ENCODE data around the gene AKNAD1. TPM values are rescaled to one million over a fixed set of nuclear protein-coding genes. Genes with fewer than 3 reads are reported as not detected.

AKNAD1 gene
- polyA plus RNA-seq, 1 donor = 0.06 TPM

DNA sequence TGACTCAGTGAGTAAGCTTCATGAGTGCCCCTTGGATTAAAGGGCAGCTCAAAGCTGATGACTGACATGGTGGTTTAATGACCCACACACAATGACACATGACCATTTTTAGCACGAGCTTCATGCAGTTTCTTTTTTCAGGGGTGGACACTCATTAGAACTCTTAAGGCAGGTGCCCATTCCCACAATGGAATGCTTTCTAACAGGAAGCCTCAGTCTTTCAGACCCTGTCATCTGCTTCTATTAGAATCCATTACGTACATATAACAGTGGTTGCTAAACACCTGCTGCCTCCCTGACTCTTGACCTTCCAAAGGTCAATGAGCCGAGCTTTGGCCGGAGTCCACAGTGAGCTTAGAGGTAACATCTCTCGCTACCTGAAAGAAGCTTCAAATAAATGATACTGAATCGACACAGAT, 27.4 kb downstream of the AKNAD1 start:
- Histone ChIP-seq H3K36me3 (ENCODE audit: control insufficient read depth, insufficient read depth, low read length) (no peaks in the 10 kb centered on the region), H3K9me3 (ENCODE audit: control insufficient read depth, low read depth, low read length) (no peaks in the 10 kb centered on the region), H3K4me3 (ENCODE audit: low read length) (no peak overlapping the region), H3K27me3 (ENCODE audit: control insufficient read depth, insufficient read depth, low read length) (no peaks in the 10 kb centered on the region), H3K4me1 (ENCODE audit: control insufficient read depth, insufficient read depth, low read length) (no peaks in the 10 kb centered on the region), H3K27ac (ENCODE audit: low read length) (no peak overlapping the region)
- no CpG with 5 or more reads among the region's 6 CpGs for WGBS (ENCODE audit: insufficient coverage, low lambda C conversion rate)
- peak in 1 of 2 donors; percentile 45 for DNase-seq

DNA sequence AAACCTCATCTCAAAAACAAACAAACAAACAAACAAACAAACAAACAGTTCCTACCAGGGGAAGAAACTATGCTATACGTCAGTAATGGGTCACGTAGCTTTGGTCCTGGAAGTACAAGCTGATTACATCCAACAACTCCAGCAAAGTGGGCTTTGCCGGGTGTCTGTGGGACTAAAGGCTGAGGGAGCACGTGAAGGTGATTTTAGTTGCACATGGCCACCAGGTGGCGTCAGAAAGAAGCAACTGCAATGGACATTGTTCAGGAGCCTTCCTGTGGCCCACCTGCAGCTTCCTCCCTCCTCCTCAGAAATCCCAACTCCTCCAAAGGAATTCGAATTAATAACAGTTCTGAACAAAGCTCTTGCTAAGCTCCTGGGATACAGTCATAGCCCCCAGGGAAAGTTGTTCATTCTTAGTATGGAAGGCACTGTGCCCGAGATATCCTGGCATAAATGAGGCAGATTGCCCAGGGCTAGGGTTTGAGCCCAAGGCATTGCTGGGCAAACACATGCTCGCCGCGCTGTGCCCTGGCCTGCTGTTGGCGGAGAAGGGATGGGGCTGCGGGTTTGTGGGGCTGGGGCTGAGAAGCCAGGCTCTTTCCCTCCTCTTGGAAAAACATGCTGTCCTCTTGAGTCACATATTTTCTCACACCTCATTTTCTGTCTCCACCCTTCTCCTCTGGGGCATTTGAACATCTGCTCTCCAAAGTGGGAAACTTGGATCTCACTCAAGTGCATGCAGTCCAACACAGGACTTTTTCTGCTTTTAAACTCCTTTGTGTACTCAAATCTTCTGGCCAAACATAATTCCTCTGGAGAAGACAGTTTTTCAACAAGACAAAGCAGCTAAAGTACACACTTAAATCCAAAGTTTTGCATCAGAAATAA, 28.6 kb downstream of the AKNAD1 start:
- no peak overlapping the region for H3K27ac ChIP-seq (ENCODE audit: low read length)
- DNase-seq = peak; percentile 53 to 62

DNA sequence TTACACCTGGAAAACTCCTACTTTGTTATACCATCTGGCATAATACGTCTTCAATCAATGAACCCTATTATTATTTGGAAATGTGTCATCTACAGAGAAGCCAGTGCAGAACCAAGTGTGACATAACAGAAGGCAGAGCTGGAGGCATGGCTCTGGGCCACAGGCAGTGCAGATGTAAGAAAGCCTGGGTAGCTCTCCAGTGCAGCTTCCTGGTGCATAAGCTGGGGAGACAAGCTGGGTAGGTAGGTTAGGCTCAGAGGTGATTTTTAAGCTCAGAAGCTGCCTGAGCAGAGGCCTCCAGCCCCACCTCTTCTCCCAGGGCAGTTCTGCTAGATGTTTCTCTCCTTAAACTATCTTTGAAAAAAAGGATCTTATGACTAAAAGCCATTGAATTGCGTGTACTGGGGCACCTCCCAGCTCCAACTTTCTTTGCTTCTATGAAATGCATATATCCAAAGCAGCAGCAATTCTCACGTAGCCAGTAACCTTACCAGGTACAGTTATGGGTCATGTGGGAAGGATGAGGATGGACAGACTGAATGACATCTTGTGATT, 30.7 kb downstream of the AKNAD1 start:
- Histone ChIP-seq H3K9me3 (ENCODE audit: control insufficient read depth, low read depth, low read length) (no peaks in the 10 kb centered on the region), H3K27ac (ENCODE audit: low read length) (no peak overlapping the region), H3K4me3 (ENCODE audit: low read length) (no peak overlapping the region), H3K4me1 (ENCODE audit: control insufficient read depth, insufficient read depth, low read length) (no peaks in the 10 kb centered on the region), H3K36me3 (ENCODE audit: control insufficient read depth, insufficient read depth, low read length) (no peaks in the 10 kb centered on the region), H3K27me3 (ENCODE audit: control insufficient read depth, insufficient read depth, low read length) (no peaks in the 10 kb centered on the region)
- no CpG with 5 or more reads among the region's 3 CpGs for WGBS (ENCODE audit: insufficient coverage, low lambda C conversion rate)
- no peak for DNase-seq

More for the DNA sequence above, 28.6 kb downstream of the AKNAD1 start:
- WGBS (ENCODE audit: insufficient coverage, low lambda C conversion rate) = no CpG with 5 or more reads among the region's 12 CpGs
- Histone ChIP-seq H3K4me1 (ENCODE audit: control insufficient read depth, insufficient read depth, low read length) (no peaks in the 10 kb centered on the region), H3K9me3 (ENCODE audit: control insufficient read depth, low read depth, low read length) (no peaks in the 10 kb centered on the region), H3K27me3 (ENCODE audit: control insufficient read depth, insufficient read depth, low read length) (no peaks in the 10 kb centered on the region), H3K4me3 (ENCODE audit: low read length) (no peak overlapping the region), H3K36me3 (ENCODE audit: control insufficient read depth, insufficient read depth, low read length) (no peaks in the 10 kb centered on the region)

GRCh38 chr1:108824051-108824450, 32.8 kb downstream of the AKNAD1 start:
- no peaks in the 10 kb centered on the region for H3K27me3 ChIP-seq (ENCODE audit: control insufficient read depth, insufficient read depth, low read length)
- no CpG with 5 or more reads among the region's 3 CpGs for WGBS (ENCODE audit: insufficient coverage, low lambda C conversion rate)
- no peak for DNase-seq
- H3K9me3 ChIP-seq (ENCODE audit: control insufficient read depth, low read depth, low read length) = no peaks in the 10 kb centered on the region
- H3K27ac ChIP-seq (ENCODE audit: low read length) = no peak overlapping the region
- no peak overlapping the region for H3K4me3 ChIP-seq (ENCODE audit: low read length)
- H3K4me1 ChIP-seq (ENCODE audit: control insufficient read depth, insufficient read depth, low read length) = no peaks in the 10 kb centered on the region
- no peaks in the 10 kb centered on the region for H3K36me3 ChIP-seq (ENCODE audit: control insufficient read depth, insufficient read depth, low read length)

GRCh38 chr1:108823632-108824031, 33.3 kb downstream of the AKNAD1 start:
- WGBS (ENCODE audit: insufficient coverage, low lambda C conversion rate) = 100% methylated on average over 1 of the region's 3 CpGs
- no peaks in the 10 kb centered on the region for H3K9me3 ChIP-seq (ENCODE audit: control insufficient read depth, low read depth, low read length)
- H3K4me3 ChIP-seq (ENCODE audit: low read length) = no peak overlapping the region
- H3K27me3 ChIP-seq (ENCODE audit: control insufficient read depth, insufficient read depth, low read length) = no peaks in the 10 kb centered on the region
- no peaks in the 10 kb centered on the region for H3K36me3 ChIP-seq (ENCODE audit: control insufficient read depth, insufficient read depth, low read length)
- no peak overlapping the region for H3K27ac ChIP-seq (ENCODE audit: low read length)
- no peaks in the 10 kb centered on the region for H3K4me1 ChIP-seq (ENCODE audit: control insufficient read depth, insufficient read depth, low read length)
- DNase-seq = no peak

DNA sequence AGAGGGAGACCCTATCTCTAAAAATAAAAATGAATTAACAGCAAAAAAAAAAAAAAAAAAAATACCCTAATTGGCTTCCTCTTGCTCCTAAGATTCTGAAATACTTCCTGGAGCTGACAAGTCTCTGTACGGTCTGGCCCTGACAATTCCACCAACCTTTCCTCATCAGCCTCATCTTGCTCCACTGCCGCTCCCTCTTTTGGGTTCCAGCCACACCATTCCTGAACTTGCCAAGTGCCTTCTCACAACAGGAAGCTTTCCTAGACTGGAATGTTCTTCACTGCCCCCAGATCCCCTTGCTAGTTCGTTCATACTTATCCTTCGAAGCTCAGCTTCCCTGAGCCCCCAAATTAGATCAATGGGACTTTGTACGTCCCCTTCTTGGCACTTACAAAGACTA, 37.0 kb downstream of the AKNAD1 start:
- Histone ChIP-seq H3K4me3 (ENCODE audit: low read length) (no peak overlapping the region), H3K4me1 (ENCODE audit: control insufficient read depth, insufficient read depth, low read length) (peaks cover 6% of the 10 kb centered on the region), H3K36me3 (ENCODE audit: control insufficient read depth, insufficient read depth, low read length) (no peaks in the 10 kb centered on the region), H3K9me3 (ENCODE audit: control insufficient read depth, low read depth, low read length) (no peaks in the 10 kb centered on the region), H3K27me3 (ENCODE audit: control insufficient read depth, insufficient read depth, low read length) (no peaks in the 10 kb centered on the region), H3K27ac (ENCODE audit: low read length) (no peak overlapping the region)
- no CpG with 5 or more reads among the region's 5 CpGs for WGBS (ENCODE audit: insufficient coverage, low lambda C conversion rate)
- DNase-seq = no peak

DNA sequence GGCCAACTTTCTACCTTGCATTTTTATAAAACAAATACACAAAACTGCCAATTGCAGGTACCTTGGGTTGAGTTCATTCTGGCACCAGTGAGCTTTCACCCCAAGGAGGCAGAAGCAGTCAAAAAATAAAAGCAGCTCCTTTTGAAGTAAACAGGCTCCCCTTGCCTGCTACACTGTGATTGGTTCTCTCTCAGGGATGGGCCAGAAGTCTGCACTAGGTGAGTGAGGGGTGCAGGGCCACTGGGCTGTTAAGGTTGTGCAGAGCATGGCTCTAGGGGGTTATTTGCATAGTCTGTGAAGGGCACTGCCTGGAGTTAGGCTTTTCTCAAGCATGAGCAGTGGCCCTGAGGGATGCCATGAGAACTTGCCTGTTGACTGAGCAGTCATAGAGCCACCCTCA, 39.1 kb downstream of the AKNAD1 start:
- H3K27ac ChIP-seq (ENCODE audit: low read length) = no peak overlapping the region
- no peaks in the 10 kb centered on the region for H3K9me3 ChIP-seq (ENCODE audit: control insufficient read depth, low read depth, low read length)
- H3K27me3 ChIP-seq (ENCODE audit: control insufficient read depth, insufficient read depth, low read length) = no peaks in the 10 kb centered on the region
- H3K4me1 ChIP-seq (ENCODE audit: control insufficient read depth, insufficient read depth, low read length) = peaks cover 6% of the 10 kb centered on the region
- DNase-seq = no peak
- H3K4me3 ChIP-seq (ENCODE audit: low read length) = no peak overlapping the region
- H3K36me3 ChIP-seq (ENCODE audit: control insufficient read depth, insufficient read depth, low read length) = no peaks in the 10 kb centered on the region

GRCh38 chr1:108817016-108817415, 39.9 kb downstream of the AKNAD1 start:
- peak in 1 of 2 donors; percentile 11 for DNase-seq
- H3K27me3 ChIP-seq (ENCODE audit: control insufficient read depth, insufficient read depth, low read length) = no peaks in the 10 kb centered on the region
- no peaks in the 10 kb centered on the region for H3K9me3 ChIP-seq (ENCODE audit: control insufficient read depth, low read depth, low read length)
- H3K36me3 ChIP-seq (ENCODE audit: control insufficient read depth, insufficient read depth, low read length) = no peaks in the 10 kb centered on the region
- WGBS (ENCODE audit: insufficient coverage, low lambda C conversion rate) = 70% methylated on average over 4 of the region's 8 CpGs
- H3K27ac ChIP-seq (ENCODE audit: low read length) = peak overlapping the region; percentile 54
- H3K4me1 ChIP-seq (ENCODE audit: control insufficient read depth, insufficient read depth, low read length) = peaks cover 6% of the 10 kb centered on the region
- H3K4me3 ChIP-seq (ENCODE audit: low read length) = no peak overlapping the region

DNA sequence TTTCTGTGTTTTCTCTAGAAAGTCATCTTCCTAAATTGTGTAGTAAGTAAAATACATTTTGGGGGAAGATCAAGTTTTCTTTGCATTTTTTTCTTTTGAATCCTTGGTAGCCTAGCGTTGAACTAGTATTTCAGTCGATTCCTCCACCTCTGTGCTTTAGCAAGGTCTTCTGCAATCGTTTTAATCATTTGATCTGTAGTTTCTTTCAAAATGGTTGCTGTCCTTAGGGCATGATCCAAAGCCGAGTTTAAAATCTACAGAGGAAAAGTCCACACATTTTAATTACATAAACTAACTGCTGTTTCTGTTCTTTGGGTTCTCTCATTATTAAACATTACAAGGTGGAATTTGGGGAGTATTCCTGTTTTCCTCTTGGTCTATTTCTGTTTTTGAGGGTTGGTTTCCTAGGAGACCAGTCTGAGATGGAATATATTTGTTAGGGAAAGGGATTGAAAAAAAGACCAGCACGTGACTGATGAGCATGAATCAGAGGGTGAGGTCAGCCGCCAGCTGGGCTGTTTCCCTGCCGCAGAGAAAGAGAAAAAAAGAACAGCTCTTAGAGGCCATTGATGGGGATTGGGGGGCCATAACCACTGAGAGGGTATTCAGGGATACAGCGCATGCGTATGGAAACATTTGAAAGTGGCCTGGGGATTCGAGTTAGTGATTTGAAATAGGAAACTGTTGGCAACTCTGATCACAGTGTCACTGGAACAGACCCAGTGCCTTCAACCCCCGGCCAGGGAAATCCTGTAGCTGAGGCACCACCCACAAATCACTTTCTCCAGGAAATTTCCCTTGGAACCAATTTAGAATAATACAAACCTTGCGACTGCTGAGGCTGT, 40.6 kb downstream of the AKNAD1 start:
- peak; percentile 72 to 86 for DNase-seq
- Histone ChIP-seq H3K27ac (ENCODE audit: low read length) (peak overlapping the region; percentile 54), H3K4me3 (ENCODE audit: low read length) (no peak overlapping the region), H3K4me1 (ENCODE audit: control insufficient read depth, insufficient read depth, low read length) (peaks cover 6% of the 10 kb centered on the region), H3K27me3 (ENCODE audit: control insufficient read depth, insufficient read depth, low read length) (no peaks in the 10 kb centered on the region), H3K36me3 (ENCODE audit: control insufficient read depth, insufficient read depth, low read length) (peaks cover 3% of the 10 kb centered on the region), H3K9me3 (ENCODE audit: control insufficient read depth, low read depth, low read length) (no peaks in the 10 kb centered on the region)
- 34% methylated on average over 5 of the region's 12 CpGs for WGBS (ENCODE audit: insufficient coverage, low lambda C conversion rate)

DNA sequence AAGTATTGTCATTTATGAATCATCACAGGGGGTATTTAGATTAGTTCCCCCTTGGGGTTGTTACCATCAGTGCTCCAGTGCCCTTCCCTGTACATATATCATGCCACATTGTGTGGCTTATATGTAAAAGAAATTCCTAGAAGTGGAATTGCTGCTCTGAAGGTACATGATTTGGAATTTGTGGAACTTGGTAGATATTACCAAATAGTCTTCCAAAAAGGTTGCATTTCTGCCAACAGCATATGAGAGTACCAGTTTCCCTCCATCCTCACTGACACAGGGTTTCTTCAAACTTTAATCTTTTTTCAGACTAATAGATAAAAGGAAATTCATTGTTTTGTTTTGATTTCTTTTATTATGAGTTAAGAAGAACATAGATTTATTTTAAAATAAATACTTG, 41.3 kb downstream of the AKNAD1 start:
- H3K27me3 ChIP-seq (ENCODE audit: control insufficient read depth, insufficient read depth, low read length) = no peaks in the 10 kb centered on the region
- no peak for DNase-seq
- no peak overlapping the region for H3K4me3 ChIP-seq (ENCODE audit: low read length)
- H3K4me1 ChIP-seq (ENCODE audit: control insufficient read depth, insufficient read depth, low read length) = peaks cover 6% of the 10 kb centered on the region
- peak overlapping the region; percentile 54 for H3K27ac ChIP-seq (ENCODE audit: low read length)
- no peaks in the 10 kb centered on the region for H3K9me3 ChIP-seq (ENCODE audit: control insufficient read depth, low read depth, low read length)
- H3K36me3 ChIP-seq (ENCODE audit: control insufficient read depth, insufficient read depth, low read length) = peaks cover 3% of the 10 kb centered on the region
